ENCODE results near the gene MYCBP2.

DNA sequence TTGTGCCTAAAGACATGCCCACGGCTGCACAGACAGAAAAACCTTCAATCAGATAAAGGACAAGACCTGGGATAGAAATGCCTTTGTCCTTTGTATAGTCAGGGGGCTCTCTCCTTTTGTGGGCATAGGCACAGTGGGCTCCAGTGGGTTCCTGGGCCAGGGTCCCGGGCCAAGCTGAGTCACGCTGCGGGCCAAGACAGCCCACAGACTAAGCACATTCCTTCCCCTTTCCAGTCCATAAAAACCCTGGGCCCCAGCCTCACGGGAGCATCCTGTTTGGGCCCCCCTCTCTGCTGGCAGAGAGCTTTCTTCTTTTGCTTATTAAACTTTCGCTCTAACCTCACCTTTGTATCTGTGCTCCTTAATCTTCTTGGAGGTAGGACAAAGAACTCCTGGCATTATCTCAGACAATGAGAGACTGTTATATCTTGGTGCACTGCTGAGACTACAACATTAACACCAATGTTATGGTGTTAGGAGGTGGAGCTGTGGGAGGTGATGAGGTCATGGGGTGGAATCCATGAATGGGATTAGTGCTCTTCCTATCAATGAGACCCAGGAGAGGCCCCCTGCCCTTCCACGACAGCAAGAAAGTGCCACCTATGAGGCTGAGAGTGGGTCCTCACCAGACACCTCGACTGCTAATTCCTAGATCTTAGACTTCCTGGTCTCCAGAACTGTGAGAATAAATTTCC, 279.1 kb downstream of the MYCBP2 start:
- no peak for TF ChIP-seq EZH2 (optimal IDR thresholded peaks at IDR 0.05; ENCODE audit: low read depth, low read length)
- TF ChIP-seq, protein P1, sequence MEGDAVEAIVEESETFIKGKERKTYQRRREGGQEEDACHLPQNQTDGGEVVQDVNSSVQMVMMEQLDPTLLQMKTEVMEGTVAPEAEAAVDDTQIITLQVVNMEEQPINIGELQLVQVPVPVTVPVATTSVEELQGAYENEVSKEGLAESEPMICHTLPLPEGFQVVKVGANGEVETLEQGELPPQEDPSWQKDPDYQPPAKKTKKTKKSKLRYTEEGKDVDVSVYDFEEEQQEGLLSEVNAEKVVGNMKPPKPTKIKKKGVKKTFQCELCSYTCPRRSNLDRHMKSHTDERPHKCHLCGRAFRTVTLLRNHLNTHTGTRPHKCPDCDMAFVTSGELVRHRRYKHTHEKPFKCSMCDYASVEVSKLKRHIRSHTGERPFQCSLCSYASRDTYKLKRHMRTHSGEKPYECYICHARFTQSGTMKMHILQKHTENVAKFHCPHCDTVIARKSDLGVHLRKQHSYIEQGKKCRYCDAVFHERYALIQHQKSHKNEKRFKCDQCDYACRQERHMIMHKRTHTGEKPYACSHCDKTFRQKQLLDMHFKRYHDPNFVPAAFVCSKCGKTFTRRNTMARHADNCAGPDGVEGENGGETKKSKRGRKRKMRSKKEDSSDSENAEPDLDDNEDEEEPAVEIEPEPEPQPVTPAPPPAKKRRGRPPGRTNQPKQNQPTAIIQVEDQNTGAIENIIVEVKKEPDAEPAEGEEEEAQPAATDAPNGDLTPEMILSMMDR (IDR thresholded peaks at IDR 0.05; ENCODE audit: low read length): no peak

Data from MM.1S (cell line).